ENCODE results near the gene RPTOR. TPM values are rescaled to one million over a fixed set of nuclear protein-coding genes. Genes with fewer than 3 reads are reported as not detected.

RPTOR gene
- total RNA-seq, 1 experiment from 2014 or later: 58.0 TPM

GRCh38 chr17:80820331-80820730 lies 275.7 kb downstream of the RPTOR start:
- ATAC-seq (no peak), DNase-seq (ENCODE audit: low read depth, low spot score) (no peak)
- CTCF ChIA-PET: no interaction called here
- H3K4me3 ChIP-seq (ENCODE audit: low read depth in 2 of 2, low read length in 2 of 2): no peak overlapping the region
- H3K27ac ChIP-seq (ENCODE audit: low read length): no peak overlapping the region
- in situ Hi-C loops (cut with HindIII; ENCODE audit: low pct_unique_long_range_greater_than_20kb, low sequenced_read_pairs): no loop called here
- POLR2A ChIA-PET: no interaction called here
- no peaks in the 10 kb centered on the region for H3K27me3 ChIP-seq (ENCODE audit: control insufficient read depth, insufficient read depth, low read length)
- no peaks in the 10 kb centered on the region for H3K4me1 ChIP-seq (ENCODE audit: control insufficient read depth, insufficient read depth, low read length)
- BruUV-seq (replicated peaks): no TSS peak
- no peaks in the 10 kb centered on the region for H3K36me3 ChIP-seq (ENCODE audit: control insufficient read depth, insufficient read depth, low read length)
- intact Hi-C loops (cut with micrococcal nuclease; ENCODE audit: unreplicated experiment): no loop called here
- H3K9me3 ChIP-seq (ENCODE audit: control insufficient read depth, insufficient read depth, low read depth, low read length): no peaks in the 10 kb centered on the region
- no peak for TF ChIP-seq POLR2AphosphoS5 (IDR thresholded peaks at IDR 0.05; ENCODE audit: low read depth, low read length)
- TF ChIP-seq SIN3A (IDR thresholded peaks at IDR 0.05; ENCODE audit: borderline replicate concordance, insufficient read depth, low read depth, low read length): no peak
- TF ChIP-seq, protein P1, sequence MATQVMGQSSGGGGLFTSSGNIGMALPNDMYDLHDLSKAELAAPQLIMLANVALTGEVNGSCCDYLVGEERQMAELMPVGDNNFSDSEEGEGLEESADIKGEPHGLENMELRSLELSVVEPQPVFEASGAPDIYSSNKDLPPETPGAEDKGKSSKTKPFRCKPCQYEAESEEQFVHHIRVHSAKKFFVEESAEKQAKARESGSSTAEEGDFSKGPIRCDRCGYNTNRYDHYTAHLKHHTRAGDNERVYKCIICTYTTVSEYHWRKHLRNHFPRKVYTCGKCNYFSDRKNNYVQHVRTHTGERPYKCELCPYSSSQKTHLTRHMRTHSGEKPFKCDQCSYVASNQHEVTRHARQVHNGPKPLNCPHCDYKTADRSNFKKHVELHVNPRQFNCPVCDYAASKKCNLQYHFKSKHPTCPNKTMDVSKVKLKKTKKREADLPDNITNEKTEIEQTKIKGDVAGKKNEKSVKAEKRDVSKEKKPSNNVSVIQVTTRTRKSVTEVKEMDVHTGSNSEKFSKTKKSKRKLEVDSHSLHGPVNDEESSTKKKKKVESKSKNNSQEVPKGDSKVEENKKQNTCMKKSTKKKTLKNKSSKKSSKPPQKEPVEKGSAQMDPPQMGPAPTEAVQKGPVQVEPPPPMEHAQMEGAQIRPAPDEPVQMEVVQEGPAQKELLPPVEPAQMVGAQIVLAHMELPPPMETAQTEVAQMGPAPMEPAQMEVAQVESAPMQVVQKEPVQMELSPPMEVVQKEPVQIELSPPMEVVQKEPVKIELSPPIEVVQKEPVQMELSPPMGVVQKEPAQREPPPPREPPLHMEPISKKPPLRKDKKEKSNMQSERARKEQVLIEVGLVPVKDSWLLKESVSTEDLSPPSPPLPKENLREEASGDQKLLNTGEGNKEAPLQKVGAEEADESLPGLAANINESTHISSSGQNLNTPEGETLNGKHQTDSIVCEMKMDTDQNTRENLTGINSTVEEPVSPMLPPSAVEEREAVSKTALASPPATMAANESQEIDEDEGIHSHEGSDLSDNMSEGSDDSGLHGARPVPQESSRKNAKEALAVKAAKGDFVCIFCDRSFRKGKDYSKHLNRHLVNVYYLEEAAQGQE (IDR thresholded peaks at IDR 0.05; ENCODE audit: insufficient read depth in 1 of 2, low read depth in 2 of 2, low read length in 1 of 2): no peak
- no peak for TF ChIP-seq TCF7L2 (IDR thresholded peaks at IDR 0.05; ENCODE audit: low read depth, low read length)
- no peak for TF ChIP-seq CTCF (IDR thresholded peaks at IDR 0.05)

- ATAC-seq (no peak), DNase-seq (ENCODE audit: low read depth, low spot score) (no peak)
- Histone ChIP-seq H3K9me3 (ENCODE audit: control insufficient read depth, insufficient read depth, low read depth, low read length) (no peaks in the 10 kb centered on the region), H3K27me3 (ENCODE audit: control insufficient read depth, insufficient read depth, low read length) (no peaks in the 10 kb centered on the region), H3K4me1 (ENCODE audit: control insufficient read depth, insufficient read depth, low read length) (peaks cover 1% of the 10 kb centered on the region; the same call in 1 of the 2 replicates), H3K36me3 (ENCODE audit: control insufficient read depth, insufficient read depth, low read length) (no peaks in the 10 kb centered on the region), H3K4me3 (ENCODE audit: low read depth in 2 of 2, low read length in 2 of 2) (no peak overlapping the region), H3K27ac (ENCODE audit: low read length) (no peak overlapping the region)
- ChIA-PET POLR2A (no interaction called here), CTCF (no interaction called here)
- no TSS peak for BruUV-seq (replicated peaks)
- in situ Hi-C loops (cut with HindIII; ENCODE audit: low pct_unique_long_range_greater_than_20kb, low sequenced_read_pairs) (no loop called here), intact Hi-C loops (cut with micrococcal nuclease; ENCODE audit: unreplicated experiment) (no loop called here)
- TF ChIP-seq SIN3A (IDR thresholded peaks at IDR 0.05; ENCODE audit: borderline replicate concordance, insufficient read depth, low read depth, low read length) (no peak), POLR2AphosphoS5 (IDR thresholded peaks at IDR 0.05; ENCODE audit: low read depth, low read length) (no peak), CTCF (IDR thresholded peaks at IDR 0.05) (no peak), TCF7L2 (IDR thresholded peaks at IDR 0.05; ENCODE audit: low read depth, low read length) (no peak)
- TF ChIP-seq, protein P1 (IDR thresholded peaks at IDR 0.05; ENCODE audit: insufficient read depth in 1 of 2, low read depth in 2 of 2, low read length in 1 of 2): no peak
Observed at GRCh38 chr17:80821546-80821945, 276.9 kb downstream of the RPTOR start.
